Measurements from ENCODE around the gene PLCL2. TPM values are rescaled to one million over a fixed set of nuclear protein-coding genes. Genes with fewer than 3 reads are reported as not detected.

PLCL2 gene
- total RNA-seq, 1 donor from 2014 or later: 1.8 TPM

DNA sequence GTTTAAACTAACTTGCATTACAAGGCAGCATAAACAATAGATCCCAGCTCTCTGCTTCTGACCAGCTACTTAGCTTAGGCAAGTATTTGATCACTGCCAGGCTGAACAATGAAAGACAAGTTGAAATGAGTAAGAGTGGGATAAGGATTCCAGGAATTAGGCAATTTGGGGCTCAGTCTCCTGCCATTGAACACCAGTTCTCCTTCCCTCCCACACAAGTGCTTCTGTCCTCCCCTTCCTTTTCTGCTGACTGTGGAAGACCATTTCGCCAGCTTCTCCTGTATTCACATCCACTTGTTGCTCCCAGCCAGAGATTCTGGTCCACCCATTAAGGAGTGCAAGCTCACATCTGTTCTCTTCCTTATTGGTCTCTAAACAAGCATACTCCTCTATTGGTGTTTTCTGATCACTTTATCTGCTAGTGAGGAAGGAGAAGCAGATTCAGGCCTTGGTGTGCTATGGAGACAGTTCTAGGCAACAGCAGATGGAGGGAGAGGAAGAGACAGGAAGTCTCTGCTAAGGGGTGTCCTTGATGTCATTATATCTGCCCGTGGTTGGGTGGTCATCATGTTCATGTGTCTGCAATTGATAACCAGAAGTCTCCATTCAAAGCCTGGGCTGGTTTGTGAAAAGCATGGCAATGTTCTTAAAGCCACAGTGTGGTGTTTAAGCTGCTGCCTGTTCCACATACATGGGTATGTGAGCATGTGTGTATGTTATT lies 121.5 kb downstream of the PLCL2 start:
- DNase-seq (ENCODE audit: extremely low spot score, unreplicated experiment): no peak
- no peaks in the 10 kb centered on the region for H3K4me1 Mint-ChIP-seq (ENCODE audit: unreplicated experiment)
- no peak overlapping the region for H3K4me3 Mint-ChIP-seq (ENCODE audit: unreplicated experiment)
- no peaks in the 10 kb centered on the region for H3K27me3 Mint-ChIP-seq (ENCODE audit: unreplicated experiment)
- TF ChIP-seq, protein P1, sequence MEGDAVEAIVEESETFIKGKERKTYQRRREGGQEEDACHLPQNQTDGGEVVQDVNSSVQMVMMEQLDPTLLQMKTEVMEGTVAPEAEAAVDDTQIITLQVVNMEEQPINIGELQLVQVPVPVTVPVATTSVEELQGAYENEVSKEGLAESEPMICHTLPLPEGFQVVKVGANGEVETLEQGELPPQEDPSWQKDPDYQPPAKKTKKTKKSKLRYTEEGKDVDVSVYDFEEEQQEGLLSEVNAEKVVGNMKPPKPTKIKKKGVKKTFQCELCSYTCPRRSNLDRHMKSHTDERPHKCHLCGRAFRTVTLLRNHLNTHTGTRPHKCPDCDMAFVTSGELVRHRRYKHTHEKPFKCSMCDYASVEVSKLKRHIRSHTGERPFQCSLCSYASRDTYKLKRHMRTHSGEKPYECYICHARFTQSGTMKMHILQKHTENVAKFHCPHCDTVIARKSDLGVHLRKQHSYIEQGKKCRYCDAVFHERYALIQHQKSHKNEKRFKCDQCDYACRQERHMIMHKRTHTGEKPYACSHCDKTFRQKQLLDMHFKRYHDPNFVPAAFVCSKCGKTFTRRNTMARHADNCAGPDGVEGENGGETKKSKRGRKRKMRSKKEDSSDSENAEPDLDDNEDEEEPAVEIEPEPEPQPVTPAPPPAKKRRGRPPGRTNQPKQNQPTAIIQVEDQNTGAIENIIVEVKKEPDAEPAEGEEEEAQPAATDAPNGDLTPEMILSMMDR (IDR thresholded peaks at IDR 0.05): no peak
- H3K9me3 Mint-ChIP-seq (ENCODE audit: unreplicated experiment): peaks cover 18% of the 10 kb centered on the region
- H3K36me3 Mint-ChIP-seq (ENCODE audit: unreplicated experiment): no peaks in the 10 kb centered on the region
- H3K27ac Mint-ChIP-seq (ENCODE audit: unreplicated experiment): no peak overlapping the region

DNA sequence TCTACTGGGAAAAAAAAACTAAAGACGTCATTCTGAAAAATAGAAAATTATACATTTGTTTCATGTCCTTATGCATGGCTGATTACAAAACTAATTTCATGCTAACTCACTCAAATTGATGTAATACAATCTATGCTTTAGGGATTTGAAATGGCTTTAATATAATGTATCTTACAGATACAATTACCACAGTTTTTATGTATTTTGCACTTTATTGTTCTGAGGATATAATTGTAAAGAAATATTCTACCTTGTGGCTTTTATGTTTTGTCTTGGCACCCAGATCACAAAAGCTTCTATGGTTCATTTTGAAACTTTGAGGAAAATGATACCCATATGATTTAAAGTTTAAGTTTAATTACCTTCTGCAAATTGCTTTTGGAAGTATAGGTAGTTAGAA lies 122.5 kb downstream of the PLCL2 start:
- no peaks in the 10 kb centered on the region for H3K27me3 Mint-ChIP-seq (ENCODE audit: unreplicated experiment)

DNA sequence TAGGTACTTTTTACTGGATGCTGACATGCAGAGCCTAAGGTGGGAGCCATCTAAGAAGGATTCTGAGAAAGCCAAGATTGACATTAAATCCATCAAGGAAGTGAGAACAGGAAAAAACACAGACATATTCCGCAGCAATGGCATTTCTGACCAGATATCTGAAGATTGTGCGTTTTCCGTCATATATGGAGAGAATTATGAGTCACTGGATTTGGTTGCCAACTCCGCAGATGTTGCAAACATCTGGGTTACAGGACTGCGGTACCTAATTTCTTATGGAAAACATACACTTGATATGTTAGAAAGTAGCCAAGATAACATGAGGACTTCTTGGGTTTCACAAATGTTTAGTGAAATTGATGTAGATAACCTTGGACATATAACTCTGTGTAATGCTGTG lies 125.1 kb downstream of the PLCL2 start:
- TF ChIP-seq, protein P1 (IDR thresholded peaks at IDR 0.05): no peak
- no peaks in the 10 kb centered on the region for H3K27me3 Mint-ChIP-seq (ENCODE audit: unreplicated experiment)
- H3K4me1 Mint-ChIP-seq (ENCODE audit: unreplicated experiment): no peaks in the 10 kb centered on the region
- H3K36me3 Mint-ChIP-seq (ENCODE audit: unreplicated experiment): no peaks in the 10 kb centered on the region
- H3K27ac Mint-ChIP-seq (ENCODE audit: unreplicated experiment): no peak overlapping the region
- no peak overlapping the region for H3K4me3 Mint-ChIP-seq (ENCODE audit: unreplicated experiment)
- no peaks in the 10 kb centered on the region for H3K9me3 Mint-ChIP-seq (ENCODE audit: unreplicated experiment)
- DNase-seq (ENCODE audit: extremely low spot score, unreplicated experiment): no peak

More for the DNA sequence above, 122.5 kb downstream of the PLCL2 start:
- TF ChIP-seq, protein P1 (IDR thresholded peaks at IDR 0.05): no peak
- no peaks in the 10 kb centered on the region for H3K36me3 Mint-ChIP-seq (ENCODE audit: unreplicated experiment)
- H3K4me3 Mint-ChIP-seq (ENCODE audit: unreplicated experiment): no peak overlapping the region
- no peak for DNase-seq (ENCODE audit: extremely low spot score, unreplicated experiment)
- H3K9me3 Mint-ChIP-seq (ENCODE audit: unreplicated experiment): peaks cover 8% of the 10 kb centered on the region
- H3K4me1 Mint-ChIP-seq (ENCODE audit: unreplicated experiment): no peaks in the 10 kb centered on the region
- no peak overlapping the region for H3K27ac Mint-ChIP-seq (ENCODE audit: unreplicated experiment)

DNA sequence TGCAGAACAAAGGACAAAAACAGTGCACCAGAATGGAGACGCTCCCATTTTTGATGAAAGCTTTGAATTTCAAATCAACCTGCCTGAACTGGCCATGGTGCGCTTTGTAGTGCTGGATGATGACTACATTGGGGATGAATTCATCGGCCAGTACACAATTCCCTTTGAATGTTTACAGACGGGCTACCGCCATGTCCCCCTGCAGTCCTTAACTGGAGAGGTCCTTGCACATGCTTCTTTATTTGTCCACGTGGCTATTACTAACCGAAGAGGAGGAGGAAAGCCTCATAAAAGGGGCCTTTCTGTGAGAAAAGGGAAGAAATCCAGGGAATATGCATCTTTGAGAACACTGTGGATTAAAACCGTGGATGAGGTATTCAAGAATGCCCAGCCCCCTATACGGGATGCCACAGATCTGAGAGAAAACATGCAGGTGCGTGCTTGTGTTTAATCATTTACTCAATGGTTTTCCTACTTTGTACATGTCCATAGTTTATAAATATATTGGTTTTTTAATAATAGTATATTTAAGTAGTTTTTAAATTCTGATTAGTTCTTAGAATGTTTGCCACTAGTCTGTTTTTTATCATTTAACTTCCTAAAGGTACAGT lies 127.1 kb downstream of the PLCL2 start:
- no peaks in the 10 kb centered on the region for H3K4me1 Mint-ChIP-seq (ENCODE audit: unreplicated experiment)
- H3K9me3 Mint-ChIP-seq (ENCODE audit: unreplicated experiment): no peaks in the 10 kb centered on the region
- TF ChIP-seq, protein P1 (IDR thresholded peaks at IDR 0.05): no peak
- H3K36me3 Mint-ChIP-seq (ENCODE audit: unreplicated experiment): no peaks in the 10 kb centered on the region
- H3K4me3 Mint-ChIP-seq (ENCODE audit: unreplicated experiment): no peak overlapping the region
- H3K27me3 Mint-ChIP-seq (ENCODE audit: unreplicated experiment): no peaks in the 10 kb centered on the region
- DNase-seq (ENCODE audit: extremely low spot score, unreplicated experiment): no peak
- no peak overlapping the region for H3K27ac Mint-ChIP-seq (ENCODE audit: unreplicated experiment)

DNA sequence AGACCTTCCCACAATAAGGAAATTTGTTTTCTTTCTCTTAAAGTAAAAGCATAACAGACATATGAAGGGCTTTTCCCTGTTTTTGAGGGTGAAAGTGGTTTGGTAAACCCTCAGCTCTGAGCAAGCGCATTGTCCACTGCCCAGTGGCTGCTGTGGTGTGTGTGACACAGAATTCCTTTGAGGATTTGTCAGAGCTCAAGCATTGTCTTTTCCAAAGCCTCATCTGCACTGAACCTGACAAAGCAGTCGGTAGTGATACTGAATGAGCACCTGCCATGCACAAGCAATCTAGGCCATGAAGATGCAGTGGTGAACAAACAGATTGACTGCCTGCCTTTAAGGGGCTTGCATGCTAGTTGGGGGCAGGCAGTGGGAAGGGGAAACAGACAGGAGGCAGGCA lies 128.3 kb downstream of the PLCL2 start:
- Mint-ChIP-seq H3K4me1 (ENCODE audit: unreplicated experiment) (no peaks in the 10 kb centered on the region), H3K9me3 (ENCODE audit: unreplicated experiment) (no peaks in the 10 kb centered on the region), H3K27me3 (ENCODE audit: unreplicated experiment) (no peaks in the 10 kb centered on the region), H3K36me3 (ENCODE audit: unreplicated experiment) (no peaks in the 10 kb centered on the region), H3K27ac (ENCODE audit: unreplicated experiment) (no peak overlapping the region), H3K4me3 (ENCODE audit: unreplicated experiment) (no peak overlapping the region)
- DNase-seq (ENCODE audit: extremely low spot score, unreplicated experiment): no peak
- TF ChIP-seq, protein P1 (IDR thresholded peaks at IDR 0.05): no peak

Data from osteocyte (in vitro differentiated cells).